K562 (cell line): ENCODE measurements around the gene PARP1. TPM values are rescaled to one million over a fixed set of nuclear protein-coding genes. Genes with fewer than 3 reads are reported as not detected.

Source experiments
- ATAC-seq: fragments of 200-7000 bp; cut with Tn5 transposase; 3 replicates; pipeline ENCODE4 v1.9.1; 2020; ENCODE audit warnings: moderate library complexity
- BruUV-seq: library from RNA; stranded (reverse); fragments of 400-500 nt; replicated peaks from 2 replicates; lab custom pipeline; 2021; lab: Mats Ljungman, UMichigan
- CTCF ChIA-PET: fragments of 300-600 bp; formaldehyde crosslinking; extraction: SDS; loops from one replicate; lab custom pipeline; 2021; ENCODE audit warnings: low intra/inter-chr PET ratio; lab: Yijun Ruan, JAX
- POLR2A ChIA-PET: fragments of 300-600, 350-650 bp; sonication (Branson Sonifier 250); formaldehyde crosslinking; extraction: SDS; loops from one replicate; lab custom pipeline; 2021; ENCODE audit warnings: antibody characterized with exemption, inconsistent platforms; lab: Yijun Ruan, JAX
- DNase-seq, 4 experiments: peaks; one replicate each; pipeline versions ENCODE4 v3.0.0 to v3.0.0-alpha.2; 2011 to 2018; ENCODE audit warnings: low spot score in 3 of 4, mixed read lengths in 3 of 4; ENCODE audit errors: extremely low read depth in 1 of 4
- FAIRE-seq: peaks from 2 replicates; lab custom pipeline; 2011; peaks lifted over from hg19 to GRCh38; lab: Jason Lieb, UNC
- H2AFZ ChIP-seq: 2 replicates; pipeline ENCODE4 v1.6.0; 2011; ENCODE audit warnings: low read depth, low read length, control low read depth, inconsistent platforms
- H3K27ac ChIP-seq: fragments of 200-600 bp; 3 replicates; pipeline ENCODE4 v1.8.0; 2011; ENCODE audit warnings: low read depth, mild to moderate bottlenecking, control low read depth, inconsistent platforms, low read length, moderate library complexity, mixed read lengths; ENCODE audit errors: extremely low read depth
- H3K27me3 ChIP-seq, 2 experiments: fragments of 300-600 bp in 1 of 2; 2 replicates in 1 of 2; 3 replicates in 1 of 2; pipeline versions ENCODE4 v1.6.0 to v1.8.0; 2011; ENCODE audit warnings: inconsistent platforms in 2 of 2, low read length in 2 of 2, mild to moderate bottlenecking in 1 of 2, mixed read lengths in 1 of 2, moderate library complexity in 1 of 2; ENCODE audit not compliant: control insufficient read depth in 2 of 2, insufficient read depth in 2 of 2
- H3K36me3 ChIP-seq: fragments of 300-600 bp; 3 replicates; pipeline ENCODE4 v1.8.0; 2011; ENCODE audit warnings: mild to moderate bottlenecking, low read length, inconsistent platforms; ENCODE audit not compliant: control insufficient read depth, insufficient read depth
- H3K4me1 ChIP-seq, 2 experiments: fragments of 200-600 bp in 1 of 2; replicated peaks in 1 of 2; 2 replicates in 1 of 2; 3 replicates in 1 of 2; pipeline versions ENCODE4 v1.5.1 to v1.8.0; 2011; ENCODE audit warnings: inconsistent platforms in 2 of 2, low read length in 2 of 2, mild to moderate bottlenecking in 1 of 2, mixed read lengths in 1 of 2, moderate library complexity in 1 of 2; ENCODE audit not compliant: control insufficient read depth in 2 of 2, insufficient read depth in 2 of 2
- H3K4me2 ChIP-seq: 2 replicates; pipeline ENCODE4 v1.6.1; 2011; ENCODE audit warnings: low read length, control low read depth, inconsistent platforms, mixed read lengths; ENCODE audit not compliant: insufficient read depth
- H3K4me3 ChIP-seq: fragments of 200-600 bp; sonication (generic), shearing (Covaris generic); 2 replicates; pipeline ENCODE4 v1.5.1; 2016; ENCODE audit warnings: control low read depth, inconsistent platforms
- H3K79me2 ChIP-seq: fragments of 200-600 bp; 3 replicates; pipeline ENCODE4 v1.8.0; 2011; ENCODE audit warnings: low read length, inconsistent platforms; ENCODE audit not compliant: control insufficient read depth, insufficient read depth
- H3K9ac ChIP-seq, 2 experiments: 2 replicates each; pipeline versions ENCODE4 v1.6.0 to v1.6.1; 2011; ENCODE audit warnings: low read depth in 2 of 2, low read length in 2 of 2, control low read depth in 1 of 2, inconsistent platforms in 1 of 2, mild to moderate bottlenecking in 1 of 2, mixed read lengths in 1 of 2; ENCODE audit not compliant: insufficient read depth in 1 of 2
- H3K9me1 ChIP-seq: one replicate; pipeline ENCODE4 v1.6.0; 2011; ENCODE audit warnings: inconsistent platforms, mild to moderate bottlenecking, low read length, moderate library complexity; ENCODE audit not compliant: control insufficient read depth, insufficient read depth
- H3K9me3 ChIP-seq: replicated peaks from 2 replicates; pipeline ENCODE4 v1.5.1; 2011; ENCODE audit warnings: low read depth, low read length, inconsistent platforms; ENCODE audit not compliant: control insufficient read depth, insufficient read depth
- H4K20me1 ChIP-seq: replicated peaks from 2 replicates; pipeline ENCODE4 v1.6.1; 2011; ENCODE audit warnings: low read length, inconsistent platforms, mixed read lengths; ENCODE audit not compliant: control insufficient read depth, insufficient read depth
- CBX5 ChIP-seq: IDR thresholded peaks from 2 replicates; pipeline ENCODE4 v1.6.1; 2014; ENCODE audit warnings: low read depth, borderline replicate concordance
- HEY1 ChIP-seq: fragments of 250-450 bp; sonication (Bioruptor Pico); IDR thresholded peaks from 2 replicates; pipeline ENCODE4 v1.5.0; 2020; ENCODE audit warnings: mild to moderate bottlenecking, moderate library complexity, borderline replicate concordance
- ILF3 ChIP-seq: fragments of 450-650 bp; IDR thresholded peaks from 2 replicates; pipeline ENCODE4 v1.6.1; 2018; ENCODE audit warnings: antibody characterized with exemption, mild to moderate bottlenecking, moderate library complexity, borderline replicate concordance
- MBD1 ChIP-seq: fragments of 250-450 bp; sonication (Bioruptor Pico); IDR thresholded peaks from 2 replicates; pipeline ENCODE4 v1.8.0; 2022; ENCODE audit warnings: inconsistent platforms
- SMAD4 ChIP-seq: fragments of 250-450 bp; sonication (Bioruptor Pico); conservative IDR thresholded peaks from 2 replicates; pipeline ENCODE4 v1.8.0; 2021; ENCODE audit warnings: inconsistent platforms, mild to moderate bottlenecking, moderate library complexity
- STAT5B ChIP-seq: fragments of 250-450 bp; sonication (Bioruptor Pico); IDR thresholded peaks from 2 replicates; pipeline ENCODE4 v1.8.0; 2021; ENCODE audit warnings: mild to moderate bottlenecking, inconsistent platforms
- TAF9B ChIP-seq: fragments of 450-650 bp; IDR thresholded peaks from 2 replicates; pipeline ENCODE4 v1.6.1; 2018; ENCODE audit warnings: mild to moderate bottlenecking; ENCODE audit not compliant: partially characterized antibody
- ZBTB11 ChIP-seq, 3 experiments: fragments of 200-800 bp in 1 of 3; fragments of 250-450 bp in 1 of 3; fragments of 450-650 bp in 1 of 3; sonication (Bioruptor Pico) in 1 of 3; sonication (Bioruptor generic) in 1 of 3; formaldehyde crosslinking in 1 of 3; IDR thresholded peaks; 2 replicates each; pipeline versions ENCODE4 v1.6.1 to v1.8.0; 2016 to 2022; ENCODE audit warnings: mild to moderate bottlenecking in 2 of 3, missing genetic modification characterization in 2 of 3, missing compliant biosample characterization in 1 of 3, moderate library complexity in 1 of 3
- ZNF324 ChIP-seq: fragments of 250-450 bp; sonication (Bioruptor Pico); IDR thresholded peaks from 2 replicates; pipeline ENCODE4 v1.4.0; 2020; ENCODE audit warnings: mild to moderate bottlenecking
- WGBS: fragments of 100-300 bp; shearing (Covaris generic); methylation state at CpG from one replicate; pipeline ENCODE4 v1.1.6; 2016; ENCODE audit warnings: low coverage, mixed read lengths; ENCODE audit not compliant: insufficient coverage; ENCODE audit errors: missing lambda C conversion rate; 5-methylcytosine and 5-hydroxymethylcytosine counted together
- in situ Hi-C: fragments of 300-500 bp; cut with MboI; formaldehyde crosslinking; loops from 4 replicates; pipeline ENCODE4 v1.15.0; 2018; ENCODE audit warnings: inconsistent platforms, mixed read lengths
- intact Hi-C: fragments of 100-400 bp; cut with micrococcal nuclease; formaldehyde crosslinking; loops from 2 replicates; pipeline ENCODE4 v1.14.2; 2022
- polyA plus RNA-seq, 8 experiments: library from polyadenylated mRNA; depleted of rRNA in 4 of 8; stranded (reverse) in 5 of 8; unstranded in 3 of 8; fragments of >200 nt; fragmentation: Nextera tagmentation in 2 of 8; fragmentation: Illumina TruSeq in 1 of 8; extraction: Ambion mirVana in 2 of 8; extraction: Trizol in 1 of 8; gene quantifications; 2 replicates each; pipeline versions ENCODE4 v1.2.1 to v1.2.3, GENCODE V29; 2011 to 2014; ENCODE audit warnings: inconsistent platforms in 1 of 8, missing spikeins in 1 of 8
- total RNA-seq, 7 experiments: library from RNA; depleted of rRNA in 6 of 7; stranded (reverse); fragments of >200 nt in 6 of 7; fragmentation: Illumina TruSeq in 2 of 7; extraction: Trizol in 2 of 7; gene quantifications; 2 replicates each; pipeline versions ENCODE4 v1.2.1 to v1.2.3, GENCODE V29; 2011 to 2021; ENCODE audit warnings: low replicate concordance in 1 of 7
- TF ChIP-seq, protein P1 (sequence below): sonication (generic); formaldehyde crosslinking; IDR thresholded peaks from 2 replicates; pipeline ENCODE4 v1.8.0; 2022; ENCODE audit warnings: mild to moderate bottlenecking, missing genetic modification reagents
- TF ChIP-seq, protein P2 (sequence below): sonication (generic); formaldehyde crosslinking; IDR thresholded peaks from 2 replicates; pipeline ENCODE4 v1.8.0; 2023; ENCODE audit warnings: mild to moderate bottlenecking, missing genetic modification reagents

PARP1 gene
- total and polyA plus RNA-seq, 9 of the 15 experiments (the other 6 are each of a cell fraction or from before 2014, with no cell fraction given) = 121 to 306 (median 250) TPM

- Histone ChIP-seq H4K20me1 (no peaks in the 10 kb centered on the region), H3K79me2 (no peaks in the 10 kb centered on the region), H3K27ac (no peak overlapping the region), H3K27me3 (peaks cover 17 to 34% of the 10 kb centered on the region in 2 experiments), H3K9me1 (no peaks in the 10 kb centered on the region), H3K4me1 (no peaks in the 10 kb centered on the region), H3K4me3 (no peak overlapping the region), H3K9me3 (no peaks in the 10 kb centered on the region), H3K9ac (no peak overlapping the region), H3K36me3 (no peaks in the 10 kb centered on the region), H3K4me2 (no peak overlapping the region), H2AFZ (no peak overlapping the region)
- WGBS = 2% methylated on average over 5 of the region's 5 CpGs
- in situ Hi-C loops (no loop called here), intact Hi-C loops (loop anchor here (10.0 kb wide), 1 partner anchor 404 kb away; no protein-coding TSS in a partner anchor)
- DNase-seq = no peak
- no peak for ATAC-seq
- no TSS peak for BruUV-seq
- ChIA-PET POLR2A (interaction anchor here (0.6 kb wide), 2 partner anchors 12 to 1972 kb away, joined by 3 to 4 read pairs; no protein-coding TSS in a partner anchor), CTCF (no interaction called here)
- no peak for FAIRE-seq
- no peak for TF ChIP-seq SMAD4 (CRISPR knock-in tag)
- TF ChIP-seq ZNF324 = no peak
- TF ChIP-seq CBX5 = no peak
- TF ChIP-seq, protein P1, sequence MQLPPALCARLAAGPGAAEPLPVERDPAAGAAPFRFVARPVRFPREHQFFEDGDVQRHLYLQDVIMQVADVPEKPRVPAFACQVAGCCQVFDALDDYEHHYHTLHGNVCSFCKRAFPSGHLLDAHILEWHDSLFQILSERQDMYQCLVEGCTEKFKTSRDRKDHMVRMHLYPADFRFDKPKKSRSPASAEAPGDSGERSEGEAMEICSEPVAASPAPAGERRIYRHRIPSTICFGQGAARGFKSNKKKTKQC (CRISPR knock-in tag) = no peak
- no peak for TF ChIP-seq ZBTB11 (CRISPR knock-in tag; IDR thresholded peaks at IDR 0.05)
- TF ChIP-seq STAT5B (CRISPR knock-in tag) = no peak
- TF ChIP-seq HEY1 (CRISPR knock-in tag) = no peak
- no peak for TF ChIP-seq MBD1 (CRISPR knock-in tag)
- TF ChIP-seq, protein P2, sequence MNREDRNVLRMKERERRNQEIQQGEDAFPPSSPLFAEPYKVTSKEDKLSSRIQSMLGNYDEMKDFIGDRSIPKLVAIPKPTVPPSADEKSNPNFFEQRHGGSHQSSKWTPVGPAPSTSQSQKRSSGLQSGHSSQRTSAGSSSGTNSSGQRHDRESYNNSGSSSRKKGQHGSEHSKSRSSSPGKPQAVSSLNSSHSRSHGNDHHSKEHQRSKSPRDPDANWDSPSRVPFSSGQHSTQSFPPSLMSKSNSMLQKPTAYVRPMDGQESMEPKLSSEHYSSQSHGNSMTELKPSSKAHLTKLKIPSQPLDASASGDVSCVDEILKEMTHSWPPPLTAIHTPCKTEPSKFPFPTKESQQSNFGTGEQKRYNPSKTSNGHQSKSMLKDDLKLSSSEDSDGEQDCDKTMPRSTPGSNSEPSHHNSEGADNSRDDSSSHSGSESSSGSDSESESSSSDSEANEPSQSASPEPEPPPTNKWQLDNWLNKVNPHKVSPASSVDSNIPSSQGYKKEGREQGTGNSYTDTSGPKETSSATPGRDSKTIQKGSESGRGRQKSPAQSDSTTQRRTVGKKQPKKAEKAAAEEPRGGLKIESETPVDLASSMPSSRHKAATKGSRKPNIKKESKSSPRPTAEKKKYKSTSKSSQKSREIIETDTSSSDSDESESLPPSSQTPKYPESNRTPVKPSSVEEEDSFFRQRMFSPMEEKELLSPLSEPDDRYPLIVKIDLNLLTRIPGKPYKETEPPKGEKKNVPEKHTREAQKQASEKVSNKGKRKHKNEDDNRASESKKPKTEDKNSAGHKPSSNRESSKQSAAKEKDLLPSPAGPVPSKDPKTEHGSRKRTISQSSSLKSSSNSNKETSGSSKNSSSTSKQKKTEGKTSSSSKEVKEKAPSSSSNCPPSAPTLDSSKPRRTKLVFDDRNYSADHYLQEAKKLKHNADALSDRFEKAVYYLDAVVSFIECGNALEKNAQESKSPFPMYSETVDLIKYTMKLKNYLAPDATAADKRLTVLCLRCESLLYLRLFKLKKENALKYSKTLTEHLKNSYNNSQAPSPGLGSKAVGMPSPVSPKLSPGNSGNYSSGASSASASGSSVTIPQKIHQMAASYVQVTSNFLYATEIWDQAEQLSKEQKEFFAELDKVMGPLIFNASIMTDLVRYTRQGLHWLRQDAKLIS (CRISPR knock-in tag) = no peak
- no peak for TF ChIP-seq ILF3
- no peak for TF ChIP-seq TAF9B
These were observed 12.4 kb upstream of the PARP1 start for GRCh38 chr1:226420328-226420727.
